H1 (cell line): ENCODE results near the gene BAZ2A. TPM values are rescaled to one million over a fixed set of nuclear protein-coding genes. Genes with fewer than 3 reads are reported as not detected.

ENCODE experiments used
- CTCF ChIA-PET: fragments of 300-600 bp; sonication (Branson Sonifier 250); formaldehyde crosslinking; loops from one replicate; lab custom pipeline; 2021; ENCODE audit not compliant: partially characterized antibody; lab: Charles Lee
- POLR2A ChIA-PET: fragments of 300-600 bp; sonication (Branson Sonifier 250); formaldehyde crosslinking; loops from one replicate; lab custom pipeline; 2021; ENCODE audit warnings: inconsistent platforms; ENCODE audit not compliant: partially characterized antibody; lab: Charles Lee
- DNase-seq, 2 experiments: peaks; one replicate each; pipeline versions ENCODE4 v3.0.0 to v3.0.0-alpha.2; 2010 to 2022; ENCODE audit warnings: low spot score in 2 of 2, low read depth in 1 of 2, mixed read lengths in 1 of 2
- FAIRE-seq: peaks from 2 replicates; lab custom pipeline; 2011; peaks lifted over from hg19 to GRCh38; lab: Jason Lieb, UNC
- H2AFZ ChIP-seq: 2 replicates; pipeline ENCODE4 v1.8.1; 2012; ENCODE audit warnings: low read length, inconsistent platforms
- H2AK5ac ChIP-seq: 2 replicates; pipeline ENCODE4 v1.6.1; 2013; ENCODE audit warnings: low read depth, low read length
- H2BK120ac ChIP-seq: replicated peaks from 2 replicates; pipeline ENCODE3; 2013; ENCODE audit warnings: low read depth, low read length, inconsistent platforms
- H2BK12ac ChIP-seq: 2 replicates; pipeline ENCODE4 v1.6.1; 2013; ENCODE audit warnings: low read depth, low read length
- H2BK15ac ChIP-seq: 2 replicates; pipeline ENCODE4 v1.6.1; 2013; ENCODE audit warnings: low read length
- H2BK20ac ChIP-seq: 2 replicates; pipeline ENCODE4 v1.6.1; 2013; ENCODE audit warnings: low read length
- H2BK5ac ChIP-seq: 2 replicates; pipeline ENCODE4 v1.6.1; 2013; ENCODE audit warnings: low read depth, low read length
- H3K14ac ChIP-seq: 2 replicates; pipeline ENCODE4 v1.6.1; 2013; ENCODE audit warnings: inconsistent platforms; ENCODE audit not compliant: insufficient read length
- H3K18ac ChIP-seq: 2 replicates; pipeline ENCODE4 v1.6.1; 2013; ENCODE audit warnings: low read length; ENCODE audit errors: extremely low read depth
- H3K23ac ChIP-seq: 2 replicates; pipeline ENCODE4 v1.6.1; 2013; ENCODE audit warnings: inconsistent platforms; ENCODE audit not compliant: insufficient read length
- H3K23me2 ChIP-seq: 2 replicates; pipeline ENCODE4 v1.6.1; 2013; ENCODE audit warnings: low read depth, low read length
- H3K27ac ChIP-seq: 2 replicates; pipeline ENCODE4 v1.6.1; 2011; ENCODE audit warnings: low read depth, low read length, inconsistent platforms
- H3K27me3 ChIP-seq, 4 experiments: replicated peaks in 1 of 4; 1 replicate in 1 of 4; 2 replicates in 3 of 4; pipeline versions ENCODE4 v1.6.1 to v1.8.1; 2011 to 2013; ENCODE audit warnings: low read length in 3 of 4, mild to moderate bottlenecking in 3 of 4, inconsistent platforms in 2 of 4, mixed read lengths in 2 of 4, moderate library complexity in 1 of 4; ENCODE audit not compliant: control insufficient read depth in 3 of 4, insufficient read depth in 3 of 4; ENCODE audit errors: extremely low read depth in 1 of 4
- H3K36me3 ChIP-seq, 4 experiments: 2 replicates each; pipeline versions ENCODE4 v1.6.1 to v1.8.1; 2011 to 2013; ENCODE audit warnings: mild to moderate bottlenecking in 4 of 4, low read length in 3 of 4, moderate library complexity in 2 of 4, control low read depth in 1 of 4, inconsistent platforms in 1 of 4; ENCODE audit not compliant: insufficient read depth in 4 of 4, control insufficient read depth in 2 of 4
- H3K4ac ChIP-seq: replicated peaks from 2 replicates; pipeline ENCODE3; 2013; ENCODE audit warnings: low read length, low read depth, mixed read lengths, inconsistent platforms; ENCODE audit not compliant: insufficient read length
- H3K4me1 ChIP-seq, 4 experiments: replicated peaks in 1 of 4; 1 replicate in 1 of 4; 2 replicates in 3 of 4; pipeline versions ENCODE4 v1.6.1 to v1.8.1; 2011 to 2013; ENCODE audit warnings: low read length in 3 of 4, inconsistent platforms in 2 of 4, mixed read lengths in 1 of 4; ENCODE audit not compliant: insufficient read depth in 4 of 4, control insufficient read depth in 3 of 4
- H3K4me2 ChIP-seq, 2 experiments: 2 replicates each; pipeline versions ENCODE4 v1.6.1 to v1.8.1; 2011 to 2013; ENCODE audit warnings: low read depth in 2 of 2, low read length in 2 of 2, control low read depth in 1 of 2, inconsistent platforms in 1 of 2, mild to moderate bottlenecking in 1 of 2; ENCODE audit not compliant: insufficient read depth in 1 of 2
- H3K4me3 ChIP-seq, 4 experiments: fragments of 200-600, 300-600 bp in 1 of 4; sonication (generic), shearing (Covaris generic), sonication (Bioruptor Twin) in 1 of 4; 2 replicates each; pipeline versions ENCODE4 v1.5.1 to v1.8.1; 2011 to 2016; ENCODE audit warnings: low read length in 4 of 4, low read depth in 3 of 4, control low read depth in 2 of 4, inconsistent platforms in 2 of 4, mild to moderate bottlenecking in 2 of 4, mixed read lengths in 1 of 4, moderate library complexity in 1 of 4; ENCODE audit not compliant: insufficient read depth in 2 of 4; ENCODE audit errors: extremely low read depth in 1 of 4
- H3K56ac ChIP-seq: replicated peaks from 2 replicates; pipeline ENCODE3; 2013; ENCODE audit warnings: low read depth, mild to moderate bottlenecking, mixed read lengths, low read length, inconsistent platforms; ENCODE audit not compliant: insufficient read length
- H3K79me1 ChIP-seq: 2 replicates; pipeline ENCODE4 v1.6.1; 2013; ENCODE audit warnings: low read depth, low read length, control low read depth
- H3K79me2 ChIP-seq, 2 experiments: 2 replicates each; pipeline versions ENCODE4 v1.6.1 to v1.8.1; 2012 to 2013; ENCODE audit warnings: low read length in 2 of 2, mild to moderate bottlenecking in 2 of 2, inconsistent platforms in 1 of 2; ENCODE audit not compliant: insufficient read depth in 2 of 2, control insufficient read depth in 1 of 2
- H3K9ac ChIP-seq, 4 experiments: replicated peaks in 1 of 4; 1 replicate in 1 of 4; 2 replicates in 3 of 4; pipeline versions ENCODE4 v1.6.1 to v1.8.1; 2011 to 2013; ENCODE audit warnings: low read depth in 3 of 4, low read length in 3 of 4, control low read depth in 2 of 4, mild to moderate bottlenecking in 2 of 4, moderate library complexity in 2 of 4, inconsistent platforms in 1 of 4; ENCODE audit errors: extremely low read depth in 1 of 4
- H3K9me3 ChIP-seq, 2 experiments: 2 replicates each; pipeline versions ENCODE4 v1.6.1 to v1.8.1; 2012 to 2013; ENCODE audit warnings: mild to moderate bottlenecking in 2 of 2, moderate library complexity in 2 of 2, control low read depth in 1 of 2, inconsistent platforms in 1 of 2, low read depth in 1 of 2, low read length in 1 of 2, mixed read lengths in 1 of 2; ENCODE audit not compliant: insufficient read depth in 2 of 2
- H4K20me1 ChIP-seq, 2 experiments: replicated peaks in 1 of 2; 2 replicates each; pipeline versions ENCODE3 to v1.8.1; 2011 to 2013; ENCODE audit warnings: inconsistent platforms in 2 of 2, low read length in 2 of 2, mild to moderate bottlenecking in 1 of 2; ENCODE audit not compliant: insufficient read depth in 2 of 2, control insufficient read depth in 1 of 2
- H4K5ac ChIP-seq: 2 replicates; pipeline ENCODE4 v1.6.1; 2013; ENCODE audit warnings: low read length, low read depth, mixed read lengths, inconsistent platforms; ENCODE audit not compliant: insufficient read length
- H4K8ac ChIP-seq: 2 replicates; pipeline ENCODE4 v1.8.0; 2013; ENCODE audit warnings: mild to moderate bottlenecking, moderate library complexity, low read length, inconsistent platforms; ENCODE audit not compliant: insufficient read depth; ENCODE audit errors: extremely low read depth
- H4K91ac ChIP-seq: replicated peaks from 2 replicates; pipeline ENCODE3; 2013; ENCODE audit warnings: low read length, mixed read lengths, inconsistent platforms; ENCODE audit not compliant: insufficient read length
- ASH2L ChIP-seq: fragments of 200-600, 300-600 bp; sonication (generic); IDR thresholded peaks from one replicate; pipeline ENCODE4 v1.7.1; 2017; ENCODE audit warnings: low read length
- CBX5 ChIP-seq: fragments of 300-800, 300-1000 bp; sonication (generic); IDR thresholded peaks from 2 replicates; pipeline ENCODE4 v1.7.1; 2016; ENCODE audit warnings: antibody characterized with exemption, low read length, low read depth
- CEBPB ChIP-seq: IDR thresholded peaks from 2 replicates; pipeline ENCODE4 v1.6.1; 2012; ENCODE audit warnings: low read depth, low read length
- CTBP2 ChIP-seq: IDR thresholded peaks from 2 replicates; pipeline ENCODE4 v1.7.0; 2011; ENCODE audit warnings: borderline replicate concordance, mild to moderate bottlenecking, moderate library complexity, mixed read lengths, low read length; ENCODE audit not compliant: insufficient read depth, insufficient read length
- GABPA ChIP-seq: IDR thresholded peaks from 2 replicates; pipeline ENCODE4 v1.6.1; 2011; ENCODE audit warnings: mild to moderate bottlenecking, low read length, moderate library complexity, borderline replicate concordance; ENCODE audit not compliant: insufficient read depth
- JUND ChIP-seq: IDR thresholded peaks from 2 replicates; pipeline ENCODE4 v1.6.1; 2011; ENCODE audit warnings: mild to moderate bottlenecking, improper control_type of control experiment, low read length
- KDM1A ChIP-seq: fragments of 200-600, 300-600 bp; sonication (generic); IDR thresholded peaks from 2 replicates; pipeline ENCODE4 v1.7.1; 2016; ENCODE audit warnings: mild to moderate bottlenecking, low read length, borderline replicate concordance
- MAFK ChIP-seq: IDR thresholded peaks from 2 replicates; pipeline ENCODE4 v1.6.1; 2012; ENCODE audit warnings: low read depth, mild to moderate bottlenecking, improper control_type of control experiment, low read length
- NANOG ChIP-seq: IDR thresholded peaks from 2 replicates; pipeline ENCODE4 v1.6.1; 2011; ENCODE audit warnings: low read length, low read depth, mild to moderate bottlenecking, inconsistent platforms; ENCODE audit not compliant: insufficient read depth, poor library complexity, severe bottlenecking
- RNF2 ChIP-seq: fragments of 200-900, 300-1000 bp; sonication (generic); IDR thresholded peaks from 2 replicates; pipeline ENCODE4 v1.7.1; 2016; ENCODE audit warnings: borderline replicate concordance, low read depth, mild to moderate bottlenecking, antibody characterized with exemption, low read length; ENCODE audit not compliant: poor library complexity, severe bottlenecking; ENCODE audit errors: missing control alignments
- SAP30 ChIP-seq: fragments of 300-600 bp; sonication (generic); IDR thresholded peaks from 2 replicates; pipeline ENCODE4 v1.7.1; 2012; ENCODE audit warnings: low read length, moderate library complexity, mild to moderate bottlenecking, inconsistent platforms; ENCODE audit not compliant: insufficient read depth, insufficient replicate concordance
- SIRT6 ChIP-seq: IDR thresholded peaks from one replicate; pipeline ENCODE4 v1.7.1; 2012; ENCODE audit warnings: low read length, inconsistent platforms
- SP1 ChIP-seq: IDR thresholded peaks from 2 replicates; pipeline ENCODE4 v1.6.1; 2011; ENCODE audit warnings: low read depth, low read length
- TBP ChIP-seq: IDR thresholded peaks from 2 replicates; pipeline ENCODE4 v1.6.1; 2011; ENCODE audit warnings: low read depth, low read length, improper control_type of control experiment
- ZNF274 ChIP-seq: IDR thresholded peaks from 2 replicates; pipeline ENCODE4 v1.7.0; 2012; ENCODE audit warnings: low read length, borderline replicate concordance; ENCODE audit errors: extremely low read depth
- WGBS, 2 experiments: shearing (Covaris generic) in 1 of 2; methylation state at CpG; one replicate each; pipeline versions ENCODE4 v1.1.6 to v1.1.7; 2013 to 2015; ENCODE audit warnings: low lambda C conversion rate in 2 of 2, mixed read lengths in 2 of 2, inconsistent platforms in 1 of 2, low coverage in 1 of 2, missing lambda C conversion rate in 1 of 2; ENCODE audit not compliant: insufficient replicate concordance in 2 of 2, insufficient coverage in 1 of 2, insufficient read length in 1 of 2; ENCODE audit errors: extremely low coverage in 1 of 2, missing lambda C conversion rate in 1 of 2; 5-methylcytosine and 5-hydroxymethylcytosine counted together
- polyA plus RNA-seq, 7 experiments: library from polyadenylated mRNA; depleted of rRNA in 3 of 7; stranded (reverse) in 5 of 7; unstranded in 2 of 7; fragments of >200 nt in 5 of 7; fragments of 200-250 nt in 2 of 7; gene quantifications; 1 replicate in 5 of 7; 2 replicates in 1 of 7; 4 replicates in 1 of 7; pipeline versions ENCODE4 v1.2.1 to v1.2.3, GENCODE V29; 2011 to 2013; ENCODE audit warnings: missing spikeins in 2 of 7, mixed read lengths in 2 of 7
- total RNA-seq: library from RNA; stranded (reverse); fragmentation: NEBNext Ultra II Directional; extraction: Animal tissue kit (Norgen Biotek cat#: 25700); gene quantifications from 2 replicates; pipeline ENCODE4 v1.2.1, GENCODE V29; 2021

The BAZ2A gene
- total and polyA plus RNA-seq, 2 of the 8 experiments (the other 6 are each of a cell fraction or from before 2014, with no cell fraction given): 52.0 to 110 TPM

DNA sequence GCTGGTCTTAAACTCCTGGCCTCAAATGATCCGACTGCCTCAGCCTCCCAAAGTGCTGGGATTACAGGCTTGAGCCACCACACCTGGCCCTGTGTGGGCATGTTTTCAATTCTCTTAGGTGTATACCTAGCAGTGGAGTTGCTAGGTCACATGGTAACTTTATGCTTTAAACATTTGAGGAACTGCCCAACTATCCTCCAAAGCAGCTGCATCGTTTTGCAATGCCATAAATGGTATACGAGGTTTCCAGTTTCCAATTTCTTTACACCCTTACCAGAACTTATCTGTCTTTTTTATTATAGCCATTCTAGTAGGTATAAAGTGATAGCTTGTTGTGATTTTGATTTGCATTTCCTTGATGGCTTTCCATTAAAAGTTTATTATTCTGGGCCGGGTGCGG is 83.4 kb downstream of the BAZ2A start:
- Histone ChIP-seq H3K79me2 (no peaks in the 10 kb centered on the region), H2BK15ac (no peak overlapping the region), H3K27me3 (no peaks in the 10 kb centered on the region), H3K4me3 (no peak overlapping the region), H3K4me2 (no peak overlapping the region), H3K27ac (no peak overlapping the region), H3K56ac (no peak overlapping the region), H3K9me3 (no peaks in the 10 kb centered on the region), H3K4me1 (no peaks in the 10 kb centered on the region), H2BK120ac (no peak overlapping the region), H4K91ac (no peak overlapping the region), H4K5ac (no peak overlapping the region), H3K23ac (no peak overlapping the region), H2BK5ac (no peak overlapping the region), H2AFZ (no peak overlapping the region), H2BK12ac (no peak overlapping the region), H3K14ac (no peak overlapping the region), H2AK5ac (no peak overlapping the region), H3K9ac (no peak overlapping the region), H3K79me1 (peaks cover 2% of the 10 kb centered on the region; the same call in 1 of the 2 replicates), H3K23me2 (no peaks in the 10 kb centered on the region), H3K18ac (no peak overlapping the region), H4K20me1 (no peaks in the 10 kb centered on the region), H2BK20ac (no peak overlapping the region), H4K8ac (no peak overlapping the region), H3K4ac (no peak overlapping the region), H3K36me3 (no peaks in the 10 kb centered on the region)
- WGBS, 2 experiments: 94% methylated on average over 5 of the region's 5 CpGs; no CpG with 5 or more reads in 1 of the 2 experiments
- DNase-seq: no peak
- CTCF ChIA-PET: interaction anchor here (1.5 kb wide), 1 partner anchor 32 kb away, joined by 5 read pairs; no protein-coding TSS in a partner anchor
- no peak for FAIRE-seq
- POLR2A ChIA-PET: no interaction called here
- TF ChIP-seq RNF2 (no peak), CBX5 (no peak), MAFK (no peak), CTBP2 (no peak), GABPA (no peak), KDM1A (no peak), CEBPB (no peak), JUND (no peak), TBP (no peak), SP1 (no peak), SAP30 (no peak), ZNF274 (no peak), SIRT6 (no peak), ASH2L (no peak), NANOG (no peak)
